HG02759 (cell line): ENCODE data around the gene CCDC69.
A peak's percentile ranks its signal among the peaks of the same experiment; 100 is the strongest.

Source experiments
- ATAC-seq: cut with Tn5 transposase; IDR thresholded peaks from one replicate; pipeline ENCODE4 v1.9.1; 2021; ENCODE audit warnings: mild to moderate bottlenecking, moderate library complexity; ENCODE audit not compliant: unreplicated experiment

Gene CCDC69

DNA sequence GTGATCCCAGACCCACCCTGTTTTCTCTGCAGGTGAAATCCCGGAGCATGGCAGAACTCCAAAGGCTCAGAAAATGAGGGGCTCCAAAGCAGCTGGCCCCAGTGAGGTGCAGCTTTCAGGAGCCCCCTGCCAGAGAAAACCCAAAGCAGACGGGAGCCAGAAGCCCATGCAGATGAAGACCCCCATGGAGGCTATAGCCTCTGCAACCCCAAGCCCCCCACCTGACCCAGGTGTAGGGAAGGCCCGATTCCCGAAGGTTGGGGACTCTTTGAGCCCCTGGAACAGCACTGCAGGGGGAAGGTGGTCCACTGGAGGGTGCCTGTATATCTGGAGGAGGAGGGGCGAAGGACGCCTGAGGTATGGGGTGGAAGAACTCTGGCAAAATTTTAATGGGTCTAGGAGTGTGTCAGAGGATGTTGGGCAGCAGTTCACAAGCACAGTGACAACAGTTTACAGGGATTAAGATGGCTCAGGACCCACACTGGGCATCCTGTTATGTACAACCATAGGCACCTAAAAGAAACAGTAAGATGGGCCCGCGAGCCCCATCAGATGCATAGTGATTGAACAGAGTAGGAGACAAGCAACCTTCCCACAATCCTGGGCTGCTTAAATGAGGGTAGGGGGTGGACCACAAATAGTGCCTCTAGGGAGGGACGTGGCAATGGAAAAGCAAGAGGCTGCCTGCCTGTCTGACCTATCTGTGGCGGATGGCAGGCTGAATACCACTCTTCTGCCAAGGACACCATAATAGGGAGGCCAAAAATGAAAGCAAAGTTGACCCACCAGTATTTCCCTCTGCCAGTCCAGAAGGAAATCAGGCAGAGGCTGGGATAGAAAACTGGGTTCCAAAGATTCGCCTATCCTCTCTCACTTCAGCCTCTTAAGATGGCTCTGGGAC is 49.9 kb downstream of the CCDC69 start:
- ATAC-seq = no peak

DNA sequence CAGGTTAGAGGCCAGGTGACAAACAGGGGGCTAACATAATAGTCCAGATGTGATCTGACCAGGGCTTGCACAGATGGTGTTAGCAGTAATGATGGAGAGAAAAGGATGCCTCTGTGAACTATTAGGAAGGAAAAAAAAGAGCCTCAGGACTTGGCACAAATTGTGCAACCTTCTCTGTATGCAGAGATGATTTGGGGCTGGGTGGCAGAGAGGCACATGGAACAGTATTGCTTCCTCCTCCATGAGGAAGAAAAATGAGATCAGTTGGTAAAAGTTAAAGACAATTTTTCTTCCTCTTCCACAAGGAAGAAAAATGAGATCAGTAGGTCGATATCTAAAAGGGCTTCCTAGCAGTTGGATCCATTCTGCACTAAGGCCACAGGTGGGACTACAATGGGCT is 52.4 kb downstream of the CCDC69 start:
- ATAC-seq = no peak

DNA sequence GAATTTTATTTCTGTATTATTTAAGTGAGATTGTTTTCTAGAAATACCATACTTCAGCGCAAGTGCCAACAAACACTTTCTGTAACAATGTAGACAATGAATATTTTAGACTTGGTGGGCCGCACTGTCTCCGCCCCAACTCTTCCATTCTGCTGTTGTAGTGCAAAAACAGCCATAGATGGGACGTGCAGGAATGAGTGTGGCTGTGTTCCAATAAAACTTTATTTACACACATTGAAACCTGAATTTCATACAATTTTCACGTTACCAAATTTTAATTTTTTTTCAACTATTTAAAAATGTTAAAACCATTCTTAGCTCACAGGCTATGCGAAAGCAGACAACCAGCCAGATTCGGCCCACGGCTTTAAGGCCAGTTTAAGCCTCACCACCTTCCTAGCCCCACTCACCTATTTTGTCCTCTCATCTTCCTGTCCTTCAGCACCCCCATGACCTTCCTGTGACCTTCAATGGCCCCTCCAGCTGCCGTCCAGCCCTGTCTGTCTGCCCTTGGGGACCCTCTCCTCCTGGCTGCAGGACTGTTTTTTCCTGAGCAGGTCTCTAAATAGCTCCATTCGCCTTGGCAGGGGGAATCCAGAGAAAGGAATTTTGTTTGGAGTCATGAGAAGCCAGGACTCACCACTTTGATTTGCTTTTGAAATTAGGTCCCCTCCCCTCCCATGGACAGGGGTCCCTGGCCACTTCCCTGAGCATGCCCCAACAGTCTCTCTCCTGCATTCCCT is 55.1 kb downstream of the CCDC69 start:
- ATAC-seq = no peak

DNA sequence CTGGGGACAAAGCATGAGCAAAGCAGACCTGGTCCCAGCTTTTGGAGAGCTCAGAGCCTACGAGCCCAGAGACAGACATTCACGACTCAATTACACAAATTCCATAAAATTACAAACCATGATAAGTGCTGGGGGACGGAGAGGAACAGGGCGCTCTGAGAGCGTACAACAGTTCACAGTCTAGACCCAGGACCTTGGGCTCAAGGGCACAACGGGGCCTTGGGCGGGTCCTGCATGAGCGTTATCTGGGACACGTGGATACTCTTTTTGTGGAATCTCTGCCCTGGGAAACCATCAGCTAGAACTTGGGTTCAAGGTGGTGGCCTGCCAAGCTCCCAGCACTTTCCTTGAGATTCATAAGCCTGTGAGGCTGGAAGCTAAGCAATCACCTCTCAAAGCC is 56.9 kb downstream of the CCDC69 start:
- ATAC-seq = no peak

DNA sequence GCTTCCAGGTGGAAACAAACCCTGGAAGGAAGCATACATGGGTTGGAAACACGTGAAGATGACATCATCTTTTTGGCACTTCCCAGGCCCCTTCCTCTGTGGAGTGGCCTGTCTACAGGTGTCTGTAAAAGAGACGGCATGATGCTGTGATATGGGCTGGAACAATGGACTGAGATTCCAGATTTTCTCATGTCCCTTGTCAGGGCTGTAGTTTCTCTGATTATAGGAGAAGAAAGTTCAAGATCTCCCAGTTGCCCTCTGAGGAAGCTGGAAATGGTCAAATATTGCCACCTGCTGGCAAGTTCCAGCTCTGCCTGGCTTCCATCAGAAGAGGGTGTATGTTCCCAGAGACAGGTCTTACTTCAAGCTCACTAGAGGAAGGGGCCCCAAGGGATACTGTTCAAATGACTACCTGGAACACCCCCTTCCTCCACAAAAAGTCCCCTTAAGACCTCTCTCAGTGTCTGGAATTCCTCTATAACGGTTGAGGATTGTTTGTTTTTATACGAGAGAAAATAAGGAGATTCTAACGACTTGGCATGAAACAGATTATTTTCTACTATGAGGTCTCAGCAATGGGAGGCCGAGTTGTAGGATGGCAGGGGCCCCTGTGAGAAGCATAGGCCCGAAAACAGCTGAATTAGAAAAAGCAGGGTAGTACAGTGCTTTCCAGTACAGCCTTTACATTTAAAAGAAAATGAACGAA is 59.1 kb downstream of the CCDC69 start:
- peak; percentile 85 for ATAC-seq

DNA sequence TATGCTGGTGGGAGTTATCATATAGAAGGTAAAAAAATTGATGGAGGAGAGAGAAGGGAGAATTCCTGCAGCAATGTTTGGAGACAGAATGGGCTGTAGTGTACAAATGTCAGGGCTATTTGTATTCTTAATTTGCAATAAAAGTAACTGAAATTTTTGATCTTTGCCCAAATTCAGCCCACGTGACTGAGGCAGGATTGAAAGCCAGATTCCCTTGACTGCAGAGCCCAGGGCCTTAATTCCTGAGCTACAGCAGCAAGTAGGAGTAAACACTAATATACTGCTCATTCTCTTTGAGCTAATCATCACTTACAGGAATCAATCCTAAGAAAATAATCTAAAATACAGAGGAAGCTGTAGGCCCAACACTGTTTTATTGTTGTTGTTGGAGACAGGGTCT is 61.1 kb downstream of the CCDC69 start:
- no peak for ATAC-seq

DNA sequence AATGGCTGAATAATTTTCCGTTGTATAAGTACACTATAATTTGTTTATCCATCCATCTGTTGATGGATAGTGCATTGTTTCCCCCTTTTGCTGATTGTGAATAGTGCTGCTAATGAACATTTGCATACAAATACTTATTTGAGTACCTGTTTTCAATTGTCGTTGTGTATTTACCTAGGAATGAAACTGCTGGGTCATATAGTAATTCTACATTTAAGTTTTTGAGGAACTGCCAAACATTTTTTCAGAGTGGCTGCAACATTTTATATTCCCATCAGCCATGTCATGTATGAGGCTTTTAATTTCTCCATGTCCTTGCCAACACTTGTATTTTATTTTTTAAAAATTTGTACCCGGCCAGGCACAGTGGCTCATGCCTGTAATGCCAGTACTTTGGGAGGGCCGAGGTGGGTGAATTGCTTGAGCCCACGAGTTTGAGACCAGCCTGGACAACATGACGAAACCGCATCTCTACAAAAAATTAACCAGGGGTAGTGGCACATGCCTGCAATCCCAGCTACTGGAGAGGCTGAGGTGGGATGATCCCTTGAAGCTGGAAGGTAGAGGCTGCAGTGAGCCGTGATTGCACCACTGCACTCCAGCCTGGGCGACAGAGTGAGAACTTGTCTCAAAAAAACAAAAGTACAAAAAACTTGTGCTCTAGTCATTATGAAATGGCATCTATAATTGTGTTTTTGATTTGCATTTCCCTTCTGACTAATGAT is 64.1 kb downstream of the CCDC69 start:
- no peak for ATAC-seq

DNA sequence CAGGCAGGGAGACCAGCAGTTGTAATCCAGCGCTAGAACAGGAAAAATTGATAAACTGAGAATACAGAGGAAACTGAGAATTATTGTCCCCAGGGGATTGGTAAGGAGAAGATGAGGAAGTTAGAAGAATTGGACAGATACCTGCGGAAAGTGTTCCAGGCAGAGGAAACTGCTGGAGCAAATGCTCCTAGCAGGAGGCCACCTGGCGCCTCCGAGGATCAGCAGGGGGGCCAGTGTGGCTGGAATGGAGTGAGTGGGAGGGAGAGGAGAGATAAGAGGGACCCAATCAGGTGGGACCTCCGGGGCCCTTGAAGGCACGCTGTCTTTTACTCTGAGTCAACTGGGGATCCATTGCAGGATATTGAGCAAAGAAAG is 65.6 kb downstream of the CCDC69 start:
- peak; percentile 15 for ATAC-seq

DNA sequence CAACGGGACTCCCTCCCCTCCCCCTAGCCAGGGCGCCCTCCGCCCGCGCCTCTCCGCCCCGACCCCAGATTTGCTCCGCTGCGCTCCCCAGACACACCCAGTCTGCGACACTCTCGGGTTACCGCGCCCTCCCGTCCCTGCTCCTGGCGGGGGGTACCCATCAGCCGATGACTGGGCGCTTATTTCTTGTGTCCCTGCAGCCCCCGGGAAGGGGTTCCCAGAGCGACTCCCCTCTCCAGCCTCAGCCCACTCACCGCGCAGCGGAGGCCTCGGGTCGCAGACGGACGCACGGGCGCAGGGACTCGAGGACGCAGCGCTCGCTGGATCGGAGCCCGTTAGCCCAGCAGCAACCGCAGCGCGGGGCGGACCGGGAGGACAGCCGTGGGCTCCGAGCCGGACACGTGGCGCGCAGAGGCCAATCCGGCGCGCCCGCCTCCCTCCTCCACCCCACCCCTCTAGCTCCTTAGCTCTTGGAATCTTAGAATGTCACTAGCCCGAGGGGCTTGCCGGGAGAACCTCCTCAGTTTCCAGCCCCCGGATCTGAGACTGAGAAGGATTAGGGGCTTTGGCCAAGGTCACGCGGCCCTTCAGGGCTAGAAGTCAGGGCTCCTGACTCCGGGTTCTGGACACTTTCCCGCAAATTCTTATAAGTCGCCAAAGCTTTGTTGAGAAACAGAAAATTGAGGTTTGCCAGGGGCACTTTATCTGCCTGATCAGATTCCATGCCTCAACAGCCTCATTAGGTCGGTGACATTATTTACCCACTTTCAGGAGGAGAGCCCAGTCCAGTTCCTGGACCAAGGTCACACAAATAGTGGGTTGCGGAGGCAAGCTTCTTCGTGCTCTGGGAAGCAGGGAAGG is 66.2 kb downstream of the CCDC69 start, which contains the start of gene ANXA6:
Gene ANXA6, minus strand, starts transcription at position 354 of the 861 bp plus-strand sequence. CDS start 9,878 bp downstream, outside the sequence.
- peak; percentile 56 for ATAC-seq

DNA sequence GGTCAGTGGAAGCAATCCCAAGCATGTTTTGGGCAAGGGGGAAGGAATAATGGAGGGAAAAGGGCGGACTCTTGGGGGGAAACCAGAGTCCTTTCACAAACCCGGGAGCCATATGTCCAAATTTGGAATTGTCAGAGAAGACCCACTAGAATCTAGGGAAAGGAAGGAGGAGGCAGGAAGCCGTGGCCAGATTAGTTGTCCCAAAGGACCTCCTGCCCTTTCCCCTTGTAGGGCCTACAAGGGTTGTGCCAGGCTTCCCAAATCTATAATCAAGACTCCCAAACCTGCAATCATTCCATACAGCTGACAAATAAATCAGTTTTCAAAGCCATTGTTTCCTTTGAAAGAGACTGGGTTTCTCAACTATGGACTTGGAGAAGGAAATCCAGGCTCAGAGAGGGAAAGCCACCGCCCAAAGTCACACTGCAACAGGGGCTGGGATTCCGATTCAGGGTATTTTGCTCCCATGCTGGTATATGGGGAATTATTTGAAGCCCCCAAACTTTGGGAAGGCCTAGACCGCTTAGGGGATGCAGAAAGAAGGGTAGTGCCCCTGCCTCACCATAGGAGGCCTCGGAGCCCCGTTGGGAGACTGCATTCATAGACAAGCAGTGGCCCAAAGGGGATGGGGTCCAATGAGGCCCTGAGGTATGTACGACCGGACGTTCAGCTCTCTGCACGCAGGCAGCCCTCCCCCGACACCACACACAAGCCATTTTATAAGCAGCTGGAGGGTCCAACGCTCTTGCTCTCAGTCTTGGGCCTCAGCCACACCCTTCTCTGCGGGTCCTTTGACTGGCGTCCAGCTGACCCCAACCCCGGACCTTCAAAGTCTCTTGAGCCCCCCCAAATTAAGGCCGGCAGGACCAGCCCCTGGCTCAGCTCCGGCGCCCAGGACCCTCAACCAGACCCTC is 67.1 kb downstream of the CCDC69 start:
- ATAC-seq = peak; percentile 18

DNA sequence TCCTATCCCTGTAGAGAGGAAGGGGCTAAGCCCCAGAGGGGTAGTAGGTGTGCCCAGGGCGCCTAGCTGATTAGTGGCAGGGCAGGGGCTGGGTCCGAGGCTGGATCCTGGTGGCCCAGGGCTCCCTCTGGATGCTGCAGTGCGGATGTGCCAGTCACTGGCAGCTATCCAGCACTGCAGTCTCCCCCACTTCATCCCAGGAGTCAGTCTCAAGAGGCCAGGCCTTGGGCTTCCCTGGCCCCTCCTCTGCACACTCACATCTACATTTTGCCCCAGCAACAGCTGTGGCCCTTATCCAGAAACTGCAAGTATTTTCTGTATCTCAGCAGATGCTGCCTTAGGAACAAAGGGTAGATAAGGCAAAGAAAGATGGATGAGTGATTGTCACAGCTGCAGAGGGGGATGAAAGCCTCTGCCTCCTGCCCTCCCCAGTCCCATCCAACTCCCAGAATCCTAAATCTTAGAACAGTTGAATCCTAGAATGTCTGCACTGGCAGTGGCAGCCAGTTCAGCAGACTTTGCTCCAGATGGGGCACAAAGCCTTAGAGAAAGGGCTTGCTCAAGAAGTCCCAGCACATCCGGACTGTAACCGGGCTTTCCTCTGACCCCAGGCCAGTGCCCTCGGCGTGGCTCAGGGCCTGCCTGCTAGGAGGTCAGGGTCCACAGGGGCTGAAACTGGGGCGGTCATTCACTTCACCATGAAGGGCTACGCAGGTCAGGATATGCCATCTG is 68.0 kb downstream of the CCDC69 start:
- ATAC-seq = no peak

DNA sequence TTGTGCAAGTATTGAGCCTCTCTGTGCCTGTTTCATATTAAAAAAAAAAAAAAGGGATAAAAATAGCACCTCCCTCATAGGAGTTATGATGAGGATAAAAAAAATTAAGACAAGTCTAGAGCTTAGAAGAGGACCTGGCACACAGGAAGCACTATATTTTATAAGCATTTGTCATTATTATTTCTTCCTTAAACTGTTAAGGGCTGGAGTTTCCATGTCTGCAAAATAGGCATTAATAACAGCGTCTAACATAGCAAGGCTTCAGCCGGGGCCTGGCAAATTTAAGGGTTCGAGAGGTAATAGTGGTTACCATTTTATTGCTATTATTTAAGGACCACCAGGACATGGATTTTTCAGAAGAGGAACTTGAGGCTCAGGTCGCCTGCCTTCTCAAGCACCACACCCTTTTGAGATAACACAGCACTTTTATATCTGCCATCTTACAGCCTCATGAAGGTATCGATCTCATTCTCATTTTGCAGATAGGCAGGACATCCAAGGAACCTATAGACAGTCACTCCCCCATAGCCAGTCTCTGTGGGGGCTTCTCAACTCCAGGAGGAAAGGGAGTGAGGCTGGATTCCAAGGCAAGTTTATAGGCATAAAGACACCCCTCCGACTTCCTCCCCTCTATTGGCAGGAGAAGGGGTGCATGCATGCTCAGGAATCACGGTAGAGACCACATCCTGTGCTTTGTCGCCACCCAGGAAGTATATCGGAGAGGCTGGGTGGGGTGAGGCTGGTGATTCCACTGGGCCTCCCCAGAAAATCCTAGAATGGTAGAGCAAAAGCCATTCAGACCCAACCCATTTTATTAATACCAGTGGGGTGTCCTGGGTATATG is 68.7 kb downstream of the CCDC69 start:
- ATAC-seq = peak; percentile 22

DNA sequence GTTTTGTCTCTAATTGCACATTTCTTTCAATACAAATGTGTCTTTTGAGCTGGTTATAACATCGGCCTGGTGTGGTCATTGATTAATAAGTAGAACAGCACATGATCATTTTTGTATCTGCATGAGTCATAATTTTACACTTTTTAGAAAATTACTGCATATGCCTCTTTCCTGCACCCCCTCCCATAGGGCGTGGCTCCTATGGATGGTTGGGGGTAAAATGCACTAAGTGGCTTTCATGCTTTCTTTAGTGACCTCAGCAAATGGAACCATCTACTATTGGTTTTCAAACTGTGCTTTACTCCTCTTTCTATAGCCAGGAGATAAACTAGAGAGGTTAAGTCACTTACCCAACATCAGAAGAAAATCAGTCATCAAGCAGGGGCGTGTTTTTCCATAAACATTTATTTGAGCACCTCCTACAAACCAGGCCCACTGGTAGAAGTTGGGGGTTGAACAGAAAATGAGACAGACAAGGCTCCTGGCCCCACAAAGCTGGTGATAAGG is 70.1 kb downstream of the CCDC69 start:
- ATAC-seq = no peak

DNA sequence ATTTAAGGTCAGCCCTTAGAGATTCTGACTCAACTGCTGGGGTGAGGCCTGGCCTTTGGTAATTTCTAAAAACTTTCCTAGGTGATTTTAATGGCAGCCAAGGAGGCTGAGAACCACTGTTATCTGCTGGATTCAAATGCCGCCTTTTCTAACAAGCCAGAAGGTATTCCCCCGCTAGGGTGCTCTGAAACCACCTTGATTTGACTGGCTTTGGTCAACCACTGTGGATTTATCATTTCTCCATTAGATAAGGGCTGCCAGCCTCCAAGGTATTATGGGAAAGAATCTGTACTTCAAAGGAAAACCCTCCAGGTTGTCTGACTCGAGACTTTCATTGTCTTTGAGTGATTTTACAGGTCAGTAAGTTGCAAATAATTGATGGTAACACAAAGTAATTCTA is 70.6 kb downstream of the CCDC69 start:
- no peak for ATAC-seq

DNA sequence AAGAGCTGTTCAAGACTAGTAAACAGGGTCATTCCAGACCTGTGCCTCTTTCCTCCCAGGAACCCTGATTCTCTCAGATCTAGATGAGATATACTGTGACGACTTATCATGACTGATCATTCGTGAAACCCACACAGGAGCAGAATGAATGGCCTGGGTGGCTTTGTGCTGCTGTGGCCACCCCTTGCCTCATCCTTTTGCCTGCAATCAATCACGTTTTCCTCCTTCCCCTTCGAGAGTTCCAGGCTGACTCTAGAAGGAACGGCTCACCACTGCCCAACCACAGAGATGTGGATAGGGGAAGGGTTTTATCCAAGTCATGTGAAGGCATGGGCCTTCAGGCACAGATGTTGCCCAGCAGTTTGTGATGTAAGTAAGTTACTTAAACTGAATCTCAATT is 72.1 kb downstream of the CCDC69 start:
- ATAC-seq = peak; percentile 47

DNA sequence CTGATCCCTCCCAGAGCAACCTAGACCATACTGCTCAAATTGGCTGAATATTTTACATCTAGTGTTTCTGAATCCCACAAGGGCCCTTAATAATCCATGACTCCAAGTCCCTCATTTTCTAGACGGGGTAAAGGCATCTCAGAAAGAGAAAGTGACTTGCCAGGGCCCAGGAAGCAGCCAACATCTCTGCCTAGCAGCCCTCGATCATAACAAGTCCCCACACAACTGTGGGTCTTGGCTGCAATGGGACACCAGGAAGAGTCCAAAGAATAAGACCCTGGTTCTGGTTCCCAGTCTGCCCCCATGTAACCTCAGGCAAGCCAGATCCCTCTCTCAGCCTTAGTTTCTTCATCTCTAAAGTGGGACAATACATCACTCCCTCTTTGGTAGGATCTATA is 72.6 kb downstream of the CCDC69 start:
- no peak for ATAC-seq
